Measurements from ENCODE around the gene KCNC2. TPM values are rescaled to one million over a fixed set of nuclear protein-coding genes. Genes with fewer than 3 reads are reported as not detected.

Gene KCNC2
- total RNA-seq, 2 experiments from 2014 or later = not detected

DNA sequence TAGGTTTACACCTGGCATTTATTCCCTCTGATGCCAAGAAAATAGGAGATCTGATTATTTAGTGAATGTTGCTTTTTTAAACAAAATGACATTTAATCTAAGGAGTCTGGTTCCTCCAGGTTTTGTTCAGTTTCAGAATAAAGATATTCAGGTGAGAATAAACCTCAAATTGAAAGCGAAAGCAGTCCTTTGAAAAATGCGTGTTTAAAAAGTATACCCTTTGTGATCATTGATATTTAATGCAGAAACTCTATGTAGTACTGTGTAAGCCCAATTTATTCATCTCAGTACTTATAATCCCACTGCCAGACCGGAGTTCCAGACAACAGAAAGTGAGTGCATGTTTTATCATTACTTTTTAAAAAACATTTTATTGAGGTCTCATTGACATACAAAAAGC lies 210.2 kb downstream of the KCNC2 start:
- no peaks in the 10 kb centered on the region for H3K27me3 Mint-ChIP-seq
- peak overlapping the region; percentile 14 for H3K4me3 Mint-ChIP-seq
- ChIA-PET CTCF (no interaction called here), POLR2A (no interaction called here)
- peaks cover 6% of the 10 kb centered on the region for H3K4me1 Mint-ChIP-seq (ENCODE audit: low read depth)
- H3K27ac Mint-ChIP-seq = peak overlapping the region; percentile 17
- no peak for DNase-seq
- no peaks in the 10 kb centered on the region for H3K36me3 Mint-ChIP-seq (ENCODE audit: low read depth)
- TF ChIP-seq, protein P1, sequence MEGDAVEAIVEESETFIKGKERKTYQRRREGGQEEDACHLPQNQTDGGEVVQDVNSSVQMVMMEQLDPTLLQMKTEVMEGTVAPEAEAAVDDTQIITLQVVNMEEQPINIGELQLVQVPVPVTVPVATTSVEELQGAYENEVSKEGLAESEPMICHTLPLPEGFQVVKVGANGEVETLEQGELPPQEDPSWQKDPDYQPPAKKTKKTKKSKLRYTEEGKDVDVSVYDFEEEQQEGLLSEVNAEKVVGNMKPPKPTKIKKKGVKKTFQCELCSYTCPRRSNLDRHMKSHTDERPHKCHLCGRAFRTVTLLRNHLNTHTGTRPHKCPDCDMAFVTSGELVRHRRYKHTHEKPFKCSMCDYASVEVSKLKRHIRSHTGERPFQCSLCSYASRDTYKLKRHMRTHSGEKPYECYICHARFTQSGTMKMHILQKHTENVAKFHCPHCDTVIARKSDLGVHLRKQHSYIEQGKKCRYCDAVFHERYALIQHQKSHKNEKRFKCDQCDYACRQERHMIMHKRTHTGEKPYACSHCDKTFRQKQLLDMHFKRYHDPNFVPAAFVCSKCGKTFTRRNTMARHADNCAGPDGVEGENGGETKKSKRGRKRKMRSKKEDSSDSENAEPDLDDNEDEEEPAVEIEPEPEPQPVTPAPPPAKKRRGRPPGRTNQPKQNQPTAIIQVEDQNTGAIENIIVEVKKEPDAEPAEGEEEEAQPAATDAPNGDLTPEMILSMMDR (IDR thresholded peaks at IDR 0.05) = no peak
- no peak for ATAC-seq
- intact Hi-C loops (cut with micrococcal nuclease) = no loop called here
- H3K9me3 Mint-ChIP-seq = peaks cover 5% of the 10 kb centered on the region

Other genes starting within 250 kb of the KCNC2 start
- 1 to 10 TPM; 3.0 to 3.2 TPM for gene CAPS2, start 120.5 kb upstream of the KCNC2 start, total RNA-seq
- gene GLIPR1L1, start 124.8 kb upstream of the KCNC2 start, total RNA-seq = not detected
- under 1 TPM; 0.27 to 0.43 TPM for gene GLIPR1L2, start 181.2 kb upstream of the KCNC2 start, total RNA-seq